ENCODE data around the gene SMIM32. TPM values are rescaled to one million over a fixed set of nuclear protein-coding genes. Genes with fewer than 3 reads are reported as not detected.

SMIM32 gene
- total and polyA plus RNA-seq, 2 donors (not counting 1 experiment from before 2014, with no cell fraction given), result not detected

- TF ChIP-seq CTCF (conservative IDR thresholded peaks at IDR 0.05 in 1 of 2, IDR thresholded peaks at IDR 0.05 in 1 of 2; ENCODE audit: low read depth in 1 of 2, low read length in 2 of 2), result no peak
- Histone ChIP-seq H3K9ac (ENCODE audit: insufficient read depth, low read length) (no peak overlapping the region), H2AFZ (ENCODE audit: low read length) (no peak overlapping the region), H3K4me3 (replicated peaks in 1 of 4; ENCODE audit: control extremely low read depth in 1 of 4, insufficient read depth in 1 of 4, low read depth in 3 of 4, low read length in 4 of 4) (no peak overlapping the region), H3K79me2 (ENCODE audit: control insufficient read depth, insufficient read depth, low read length) (no peaks in the 10 kb centered on the region), H3K27me3 (ENCODE audit: control insufficient read depth, insufficient read depth, low read length) (no peaks in the 10 kb centered on the region), H3K4me2 (ENCODE audit: extremely low read depth, insufficient read depth, low read length) (no peak overlapping the region), H3K36me3 (ENCODE audit: control insufficient read depth, insufficient read depth, low read length) (no peaks in the 10 kb centered on the region), H4K20me1 (ENCODE audit: control insufficient read depth, extremely low read depth, insufficient read depth, low read length) (no peaks in the 10 kb centered on the region), H3K27ac (ENCODE audit: insufficient read depth, low read length) (no peak overlapping the region), H3K4me1 (ENCODE audit: control insufficient read depth, extremely low read depth, insufficient read depth, low read length) (no peaks in the 10 kb centered on the region), H3K9me3 (ENCODE audit: control insufficient read depth, insufficient read depth, low read depth, low read length) (no peaks in the 10 kb centered on the region)
- no peak for DNase-seq (ENCODE audit: low read depth in 2 of 2)
These were observed 39.4 kb upstream of the SMIM32 start for GRCh38 chr5:136232316-136232715.

- H3K4me3 ChIP-seq (replicated peaks in 1 of 4; ENCODE audit: control extremely low read depth in 1 of 4, insufficient read depth in 1 of 4, low read depth in 3 of 4, low read length in 4 of 4), result no peak overlapping the region
- no peak for TF ChIP-seq CTCF (conservative IDR thresholded peaks at IDR 0.05 in 1 of 2, IDR thresholded peaks at IDR 0.05 in 1 of 2; ENCODE audit: low read depth in 1 of 2, low read length in 2 of 2)
- TF ChIP-seq EZH2 (IDR thresholded peaks at IDR 0.05; ENCODE audit: low read length, missing control alignments), result no peak
- no peak overlapping the region for H3K4me2 ChIP-seq (ENCODE audit: extremely low read depth, insufficient read depth, low read length)
These were observed 37.2 kb upstream of the SMIM32 start for GRCh38 chr5:136230176-136230575.

GRCh38 chr5:136228136-136228757 lies 35.3 kb upstream of the SMIM32 start:
- H3K36me3 ChIP-seq (ENCODE audit: control insufficient read depth, insufficient read depth, low read length), result no peaks in the 10 kb centered on the region
- H3K27me3 ChIP-seq (ENCODE audit: control insufficient read depth, insufficient read depth, low read length), result no peaks in the 10 kb centered on the region
- no peaks in the 10 kb centered on the region for H4K20me1 ChIP-seq (ENCODE audit: control insufficient read depth, extremely low read depth, insufficient read depth, low read length)
- no peak overlapping the region for H3K4me3 ChIP-seq (replicated peaks in 1 of 4; ENCODE audit: control extremely low read depth in 1 of 4, insufficient read depth in 1 of 4, low read depth in 3 of 4, low read length in 4 of 4)
- TF ChIP-seq EZH2 (IDR thresholded peaks at IDR 0.05; ENCODE audit: low read length, missing control alignments), result no peak
- TF ChIP-seq CTCF (conservative IDR thresholded peaks at IDR 0.05 in 1 of 2, IDR thresholded peaks at IDR 0.05 in 1 of 2; ENCODE audit: low read depth in 1 of 2, low read length in 2 of 2), result no peak
- H3K4me2 ChIP-seq (ENCODE audit: extremely low read depth, insufficient read depth, low read length), result no peak overlapping the region
- no peaks in the 10 kb centered on the region for H3K79me2 ChIP-seq (ENCODE audit: control insufficient read depth, insufficient read depth, low read length)
- H3K9ac ChIP-seq (ENCODE audit: insufficient read depth, low read length), result no peak overlapping the region
- H3K4me1 ChIP-seq (ENCODE audit: control insufficient read depth, extremely low read depth, insufficient read depth, low read length), result no peaks in the 10 kb centered on the region
- no peak overlapping the region for H3K27ac ChIP-seq (ENCODE audit: insufficient read depth, low read length)
- no peaks in the 10 kb centered on the region for H3K9me3 ChIP-seq (ENCODE audit: control insufficient read depth, insufficient read depth, low read depth, low read length)
- no peak for DNase-seq (ENCODE audit: low read depth in 2 of 2)
- no peak overlapping the region for H2AFZ ChIP-seq (ENCODE audit: low read length)

More at GRCh38 chr5:136230176-136230575, 37.2 kb upstream of the SMIM32 start:
- H3K9ac ChIP-seq (ENCODE audit: insufficient read depth, low read length), result no peak overlapping the region
- no peak overlapping the region for H3K27ac ChIP-seq (ENCODE audit: insufficient read depth, low read length)
- no peak overlapping the region for H2AFZ ChIP-seq (ENCODE audit: low read length)
- H3K36me3 ChIP-seq (ENCODE audit: control insufficient read depth, insufficient read depth, low read length), result no peaks in the 10 kb centered on the region
- no peaks in the 10 kb centered on the region for H3K9me3 ChIP-seq (ENCODE audit: control insufficient read depth, insufficient read depth, low read depth, low read length)
- DNase-seq (ENCODE audit: low read depth in 2 of 2), result no peak
- no peaks in the 10 kb centered on the region for H4K20me1 ChIP-seq (ENCODE audit: control insufficient read depth, extremely low read depth, insufficient read depth, low read length)
- no peaks in the 10 kb centered on the region for H3K4me1 ChIP-seq (ENCODE audit: control insufficient read depth, extremely low read depth, insufficient read depth, low read length)
- H3K27me3 ChIP-seq (ENCODE audit: control insufficient read depth, insufficient read depth, low read length), result no peaks in the 10 kb centered on the region
- H3K79me2 ChIP-seq (ENCODE audit: control insufficient read depth, insufficient read depth, low read length), result no peaks in the 10 kb centered on the region

Measured in fibroblast of lung (primary cell).